OCI-LY7 (cell line): ENCODE results near the gene DNAH8. TPM values are rescaled to one million over a fixed set of nuclear protein-coding genes. Genes with fewer than 3 reads are reported as not detected.

Source experiments
- BruUV-seq: library from RNA; stranded (reverse); fragments of 400-500 nt; replicated peaks from 2 replicates; lab custom pipeline; 2021; lab: Mats Ljungman, UMichigan
- CTCF ChIA-PET: fragments of 300-600 bp; sonication (Branson Sonifier 250); formaldehyde crosslinking; loops from one replicate; lab custom pipeline; 2022; ENCODE audit warnings: antibody characterized with exemption; ENCODE audit not compliant: unreplicated experiment; lab: Charles Lee
- POLR2A ChIA-PET: fragments of 300-600 bp; sonication (Branson Sonifier 250); formaldehyde crosslinking; loops from one replicate; lab custom pipeline; 2022; ENCODE audit warnings: antibody characterized with exemption; lab: Charles Lee
- DNase-seq: peaks from one replicate; pipeline ENCODE4 v3.0.0-alpha.2; 2015; ENCODE audit warnings: low spot score
- H2AFZ ChIP-seq: fragments of 200-600 bp; sonication (generic), shearing (Covaris generic); 2 replicates; pipeline ENCODE4 v1.6.1; 2014; ENCODE audit warnings: mild to moderate bottlenecking, antibody characterized with exemption, low read length, moderate library complexity
- H3K27ac ChIP-seq: fragments of 200-600 bp; sonication (generic); 2 replicates; pipeline ENCODE4 v1.5.1; 2014; ENCODE audit warnings: mixed run types, low read depth, mild to moderate bottlenecking, moderate library complexity, low read length, inconsistent platforms; ENCODE audit not compliant: poor library complexity, severe bottlenecking
- H3K36me3 ChIP-seq: fragments of 200-600 bp; sonication (generic); 2 replicates; pipeline ENCODE4 v1.6.1; 2014; ENCODE audit warnings: mild to moderate bottlenecking, antibody characterized with exemption, low read length, moderate library complexity, mixed read lengths; ENCODE audit not compliant: insufficient read depth
- H3K4me1 ChIP-seq: fragments of 200-600 bp; sonication (generic); 2 replicates; pipeline ENCODE4 v1.5.1; 2014; ENCODE audit warnings: mild to moderate bottlenecking, low read length; ENCODE audit not compliant: insufficient read depth, poor library complexity, severe bottlenecking
- H3K4me2 ChIP-seq: fragments of 200-600 bp; sonication (generic); 2 replicates; pipeline ENCODE4 v1.6.1; 2014; ENCODE audit warnings: mild to moderate bottlenecking, low read length
- H3K4me3 ChIP-seq: fragments of 200-600 bp; sonication (generic); 2 replicates; pipeline ENCODE4 v1.5.1; 2014; ENCODE audit warnings: mild to moderate bottlenecking, low read depth, low read length; ENCODE audit not compliant: poor library complexity, severe bottlenecking
- H3K79me2 ChIP-seq: fragments of 200-600 bp; sonication (generic); 2 replicates; pipeline ENCODE4 v1.6.1; 2016; ENCODE audit warnings: low read depth, mild to moderate bottlenecking, low read length, moderate library complexity, mixed read lengths; ENCODE audit not compliant: insufficient read depth
- H3K9me2 ChIP-seq: fragments of 200-600 bp; sonication (generic); 2 replicates; pipeline ENCODE4 v1.6.1; 2016; ENCODE audit warnings: mild to moderate bottlenecking, low read length, mixed read lengths; ENCODE audit not compliant: insufficient read depth
- H3K9me3 ChIP-seq: fragments of 200-600 bp; sonication (generic); 2 replicates; pipeline ENCODE4 v1.6.1; 2014; ENCODE audit warnings: mild to moderate bottlenecking, mixed run types, low read length, mixed read lengths
- H4K20me1 ChIP-seq: fragments of 200-600 bp; sonication (generic); 2 replicates; pipeline ENCODE4 v1.6.1; 2014; ENCODE audit warnings: mild to moderate bottlenecking, antibody characterized with exemption, low read length, moderate library complexity, mixed read lengths; ENCODE audit not compliant: insufficient read depth
- EZH2phosphoT487 ChIP-seq: fragments of 200-600 bp; sonication (generic); IDR thresholded peaks from 2 replicates; pipeline ENCODE4 v1.6.1; 2018; ENCODE audit warnings: low read depth, borderline replicate concordance, mild to moderate bottlenecking, mixed run types, antibody characterized with exemption, low read length, moderate library complexity, mixed read lengths
- intact Hi-C: fragments of 100-400 bp; cut with micrococcal nuclease; formaldehyde crosslinking; loops from one replicate; pipeline ENCODE4 v1.10.0; 2022; ENCODE audit not compliant: unreplicated experiment
- total RNA-seq, 2 experiments: library from RNA; depleted of rRNA in 1 of 2; stranded (reverse); fragments of >200 nt in 1 of 2; shearing (Covaris generic) in 1 of 2; gene quantifications; 2 replicates each; pipeline ENCODE4 v1.2.3, GENCODE V29; 2014 to 2022
- TF ChIP-seq, protein P1 (sequence below): fragments of 200-600 bp; sonication (generic); conservative IDR thresholded peaks from 2 replicates; pipeline ENCODE4 v1.5.1; 2014; ENCODE audit warnings: mild to moderate bottlenecking, antibody characterized with exemption, low read length, moderate library complexity, mixed read lengths

DNAH8 gene
- total RNA-seq, 2 experiments from 2014 or later = not detected

GRCh38 chr6:38846361-38846760 lies 131.2 kb downstream of the DNAH8 start:
- CTCF ChIA-PET = no interaction called here
- Histone ChIP-seq H2AFZ (no peak overlapping the region), H3K9me3 (no peaks in the 10 kb centered on the region), H3K4me2 (no peak overlapping the region), H3K27ac (no peak overlapping the region), H4K20me1 (no peaks in the 10 kb centered on the region), H3K36me3 (no peaks in the 10 kb centered on the region), H3K9me2 (no peaks in the 10 kb centered on the region; the same call in 1 of the 2 replicates), H3K4me3 (no peak overlapping the region), H3K4me1 (no peaks in the 10 kb centered on the region), H3K79me2 (no peaks in the 10 kb centered on the region)
- POLR2A ChIA-PET = no interaction called here
- intact Hi-C loops = no loop called here
- TF ChIP-seq EZH2phosphoT487 = no peak
- TF ChIP-seq, protein P1, sequence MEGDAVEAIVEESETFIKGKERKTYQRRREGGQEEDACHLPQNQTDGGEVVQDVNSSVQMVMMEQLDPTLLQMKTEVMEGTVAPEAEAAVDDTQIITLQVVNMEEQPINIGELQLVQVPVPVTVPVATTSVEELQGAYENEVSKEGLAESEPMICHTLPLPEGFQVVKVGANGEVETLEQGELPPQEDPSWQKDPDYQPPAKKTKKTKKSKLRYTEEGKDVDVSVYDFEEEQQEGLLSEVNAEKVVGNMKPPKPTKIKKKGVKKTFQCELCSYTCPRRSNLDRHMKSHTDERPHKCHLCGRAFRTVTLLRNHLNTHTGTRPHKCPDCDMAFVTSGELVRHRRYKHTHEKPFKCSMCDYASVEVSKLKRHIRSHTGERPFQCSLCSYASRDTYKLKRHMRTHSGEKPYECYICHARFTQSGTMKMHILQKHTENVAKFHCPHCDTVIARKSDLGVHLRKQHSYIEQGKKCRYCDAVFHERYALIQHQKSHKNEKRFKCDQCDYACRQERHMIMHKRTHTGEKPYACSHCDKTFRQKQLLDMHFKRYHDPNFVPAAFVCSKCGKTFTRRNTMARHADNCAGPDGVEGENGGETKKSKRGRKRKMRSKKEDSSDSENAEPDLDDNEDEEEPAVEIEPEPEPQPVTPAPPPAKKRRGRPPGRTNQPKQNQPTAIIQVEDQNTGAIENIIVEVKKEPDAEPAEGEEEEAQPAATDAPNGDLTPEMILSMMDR = no peak
- no peak for DNase-seq
- no TSS peak for BruUV-seq

- POLR2A ChIA-PET = no interaction called here
These were observed 131.7 kb downstream of the DNAH8 start for GRCh38 chr6:38846844-38847243.

DNA sequence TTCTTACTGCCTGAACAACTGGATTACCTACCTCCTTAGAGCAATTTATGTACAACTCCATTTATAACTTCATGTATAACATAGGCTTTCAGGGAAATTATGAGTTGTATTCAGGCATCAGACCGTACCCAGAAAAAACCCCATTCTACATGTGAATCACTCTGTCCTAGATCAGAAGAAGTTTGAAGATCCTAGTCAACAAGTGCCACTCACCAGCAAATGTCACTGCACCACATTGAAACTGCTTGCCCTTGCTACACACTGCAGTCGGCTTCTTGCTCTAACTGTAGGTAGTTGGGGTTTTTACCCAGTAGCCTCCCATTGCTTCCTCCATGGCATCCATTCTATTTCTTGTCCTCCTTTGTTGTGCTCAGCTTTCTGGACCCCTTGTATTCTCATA lies 132.4 kb downstream of the DNAH8 start:
- H3K4me3 ChIP-seq = no peak overlapping the region
- H3K4me2 ChIP-seq = no peak overlapping the region
- H3K36me3 ChIP-seq = no peaks in the 10 kb centered on the region
- BruUV-seq = no TSS peak
- no peak for TF ChIP-seq EZH2phosphoT487
- TF ChIP-seq, protein P1 = no peak
- CTCF ChIA-PET = no interaction called here
- H3K27ac ChIP-seq = no peak overlapping the region
- no peaks in the 10 kb centered on the region for H4K20me1 ChIP-seq
- no peaks in the 10 kb centered on the region for H3K9me3 ChIP-seq
- H2AFZ ChIP-seq = no peak overlapping the region
- POLR2A ChIA-PET = no interaction called here
- no peaks in the 10 kb centered on the region; the same call in 1 of the 2 replicates for H3K9me2 ChIP-seq
- DNase-seq = no peak
- H3K4me1 ChIP-seq = no peaks in the 10 kb centered on the region
- no peaks in the 10 kb centered on the region for H3K79me2 ChIP-seq
- intact Hi-C loops = no loop called here

More at GRCh38 chr6:38846844-38847243, 131.7 kb downstream of the DNAH8 start:
- no peaks in the 10 kb centered on the region for H3K79me2 ChIP-seq
- H3K4me2 ChIP-seq = no peak overlapping the region
- H3K4me3 ChIP-seq = no peak overlapping the region
- no peak overlapping the region for H2AFZ ChIP-seq
- no peaks in the 10 kb centered on the region for H3K4me1 ChIP-seq
- H3K9me2 ChIP-seq = no peaks in the 10 kb centered on the region; the same call in 1 of the 2 replicates
- no peak for TF ChIP-seq EZH2phosphoT487
- TF ChIP-seq, protein P1 = no peak
- no peak for DNase-seq
- no peak overlapping the region for H3K27ac ChIP-seq
- H4K20me1 ChIP-seq = no peaks in the 10 kb centered on the region
- no peaks in the 10 kb centered on the region for H3K9me3 ChIP-seq
- H3K36me3 ChIP-seq = no peaks in the 10 kb centered on the region
- intact Hi-C loops = no loop called here
- CTCF ChIA-PET = no interaction called here
- no TSS peak for BruUV-seq
